Renal cortex interstitium (tissue), 15 donors: Measurements from ENCODE around the gene CLDN12. TPM values are rescaled to one million over a fixed set of nuclear protein-coding genes. Genes with fewer than 3 reads are reported as not detected.

ENCODE experiments used
- DNase-seq, 11 donors: peaks; one replicate each; pipeline ENCODE4 v3.0.0-alpha.2; 2013; ENCODE audit warnings: low read depth in 9 of 11, low spot score in 4 of 11; ENCODE audit errors: extremely low read depth in 1 of 11
- long read RNA-seq, 16 experiments: transcript quantifications; one replicate each; lab custom pipeline, GENCODE V29; 2026
- polyA plus RNA-seq, 3 donors: library from polyadenylated mRNA; unstranded; fragments of 120-200 nt; gene quantifications; one replicate each; pipeline ENCODE4 v1.2.1, GENCODE V29; 2013; ENCODE audit not compliant: insufficient read length in 3 of 3

The CLDN12 gene
- 10 to 100 TPM; 40.4 to 54.3 (median 52.1) TPM for polyA plus RNA-seq
- long read RNA-seq, donor 1, transcript CLDN12-201 (3 exons, 3,565 nt): major isoform, 15 of 18 reads
- long read RNA-seq, donor 1, partial matches to known transcripts: 0 of 18 reads
- long read RNA-seq, donor 1, other reads (novel, unspliced or antisense): 0 of 18 reads
- long read RNA-seq, donor 2, transcript CLDN12-201 (3 exons, 3,565 nt): major isoform, 7 of 10 reads
- long read RNA-seq, donor 2, partial matches to known transcripts: 0 of 10 reads
- long read RNA-seq, donor 2, other reads (novel, unspliced or antisense): 0 of 10 reads
- long read RNA-seq, donor 3, transcript CLDN12-201 (3 exons, 3,565 nt): major isoform, 14 of 44 reads
- long read RNA-seq, donor 3, transcript CLDN12-203 (3 exons, 3,488 nt): minor isoform, 5 of 44 reads
- long read RNA-seq, donor 3, partial matches to known transcripts: 24 of 44 reads
- long read RNA-seq, donor 3, other reads (novel, unspliced or antisense): 0 of 44 reads
- long read RNA-seq, donor 4, transcript CLDN12-201 (3 exons, 3,565 nt): major isoform, 8 of 20 reads
- long read RNA-seq, donor 4, partial matches to known transcripts: 10 of 20 reads
- long read RNA-seq, donor 4, other reads (novel, unspliced or antisense): 0 of 20 reads
- long read RNA-seq, donor 5: 0 reads
- long read RNA-seq, donor 6, transcript CLDN12-201 (3 exons, 3,565 nt): major isoform, 14 of 17 reads
- long read RNA-seq, donor 6, partial matches to known transcripts: 0 of 17 reads
- long read RNA-seq, donor 6, other reads (novel, unspliced or antisense): 0 of 17 reads
- long read RNA-seq, donor 7, transcript CLDN12-201 (3 exons, 3,565 nt): major isoform, 15 of 19 reads
- long read RNA-seq, donor 7, partial matches to known transcripts: 0 of 19 reads
- long read RNA-seq, donor 7, other reads (novel, unspliced or antisense): 0 of 19 reads
- long read RNA-seq, donor 8: 0 reads
- long read RNA-seq, donor 9, transcript CLDN12-201 (3 exons, 3,565 nt): major isoform, 13 of 16 reads
- long read RNA-seq, donor 9, partial matches to known transcripts: 0 of 16 reads
- long read RNA-seq, donor 9, other reads (novel, unspliced or antisense): 0 of 16 reads
- long read RNA-seq, donor 10, transcript CLDN12-201 (3 exons, 3,565 nt): major isoform, 5 of 17 reads
- long read RNA-seq, donor 10, partial matches to known transcripts: 11 of 17 reads
- long read RNA-seq, donor 10, other reads (novel, unspliced or antisense): 0 of 17 reads
- long read RNA-seq, donor 11, transcript CLDN12-201 (3 exons, 3,565 nt): major isoform, 8 of 17 reads
- long read RNA-seq, donor 11, partial matches to known transcripts: 6 of 17 reads
- long read RNA-seq, donor 11, other reads (novel, unspliced or antisense): 0 of 17 reads
- long read RNA-seq, donor 12, partial matches to known transcripts: 12 of 16 reads
- long read RNA-seq, donor 12, other reads (novel, unspliced or antisense): 0 of 16 reads
- long read RNA-seq, donor 13: 0 reads
- long read RNA-seq, donor 14, transcript CLDN12-201 (3 exons, 3,565 nt): major isoform, 8 of 12 reads
- long read RNA-seq, donor 14, partial matches to known transcripts: 0 of 12 reads
- long read RNA-seq, donor 14, other reads (novel, unspliced or antisense): 0 of 12 reads
- long read RNA-seq, donor 15, transcript CLDN12-201 (3 exons, 3,565 nt): major isoform, 5 of 7 reads
- long read RNA-seq, donor 15, partial matches to known transcripts: 0 of 7 reads
- long read RNA-seq, donor 15, other reads (novel, unspliced or antisense): 0 of 7 reads
- long read RNA-seq, donor 16, transcript CLDN12-201 (3 exons, 3,565 nt): major isoform, 36 of 47 reads
- long read RNA-seq, donor 16, transcript CLDN12-212 (2 exons, 674 nt): minor isoform, 7 of 47 reads
- long read RNA-seq, donor 16, partial matches to known transcripts: 0 of 47 reads
- long read RNA-seq, donor 16, other reads (novel, unspliced or antisense): 0 of 47 reads

DNA sequence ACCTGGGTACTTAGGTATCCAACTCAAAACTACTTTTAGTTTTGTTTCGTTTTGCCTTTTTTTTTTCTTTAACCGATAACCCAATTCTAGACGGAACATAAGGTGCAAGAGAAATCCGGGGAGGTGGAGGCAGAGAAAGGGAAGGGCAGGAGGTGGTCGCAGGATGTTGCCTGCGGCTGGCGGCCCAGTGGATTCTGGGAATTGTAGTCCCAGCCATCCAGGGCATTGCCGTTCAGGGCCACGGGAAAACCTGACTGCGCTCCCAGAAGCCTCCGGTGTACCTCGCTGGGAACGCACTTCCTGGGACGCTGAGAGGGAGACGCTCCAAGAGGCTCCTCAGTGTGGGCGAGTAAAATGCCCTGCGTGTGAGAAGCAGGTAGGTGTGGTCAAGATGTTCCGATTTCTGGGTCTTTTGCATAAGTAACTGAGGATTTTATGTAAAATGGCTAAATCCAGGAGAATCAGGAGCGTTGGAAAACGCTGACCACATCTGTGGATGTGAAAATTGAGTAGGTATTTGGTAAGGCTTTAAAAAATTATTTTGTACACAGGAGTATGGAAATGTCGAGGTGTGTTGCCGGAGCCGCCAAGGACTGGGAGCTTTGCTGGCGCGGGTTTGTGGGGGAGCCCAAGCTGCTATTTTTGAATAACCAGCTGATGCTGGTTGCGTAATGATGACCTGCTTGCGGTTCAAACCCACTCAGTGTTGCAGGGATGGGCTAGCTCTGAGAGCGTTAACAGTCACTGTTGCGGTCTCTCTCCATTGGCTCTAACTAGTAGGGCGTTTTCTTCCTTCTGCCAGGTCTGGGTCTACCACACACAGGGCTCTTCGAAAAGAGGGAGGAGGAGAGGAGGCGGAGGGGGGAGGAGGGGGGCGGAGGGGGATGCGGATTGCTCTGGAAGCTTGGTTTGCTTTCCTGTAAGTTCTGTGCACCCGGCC is at the start of gene CLDN12:
TSS of gene CLDN12 (plus strand) at position 288 of the 940 bp plus-strand sequence. CDS start 9,216 bp downstream, outside the sequence.
- peak; percentile 72 to 89 (median 81) for DNase-seq

DNA sequence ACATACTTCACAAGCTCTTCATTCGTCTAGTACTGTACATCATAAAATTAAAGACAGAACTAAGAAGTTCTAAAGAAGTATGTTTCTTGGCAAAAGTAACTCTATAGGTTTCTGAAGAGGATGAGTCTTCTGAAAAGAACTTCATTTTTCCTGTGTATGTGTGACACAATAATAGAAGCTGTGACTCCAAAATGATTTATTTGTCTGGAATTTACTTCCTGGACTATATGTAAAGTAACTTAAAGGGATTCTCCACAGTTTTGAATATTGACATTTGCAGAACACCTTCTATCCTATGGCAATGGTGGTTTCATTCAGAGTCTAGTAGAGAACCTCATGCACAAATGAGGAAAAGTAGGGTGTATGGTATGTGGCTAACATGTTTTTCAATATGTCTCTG is 19.8 kb upstream of the CLDN12 start:
- no peak for DNase-seq

- DNase-seq: no peak
Observed at GRCh38 chr7:90383861-90384260, 19.4 kb upstream of the CLDN12 start.

DNA sequence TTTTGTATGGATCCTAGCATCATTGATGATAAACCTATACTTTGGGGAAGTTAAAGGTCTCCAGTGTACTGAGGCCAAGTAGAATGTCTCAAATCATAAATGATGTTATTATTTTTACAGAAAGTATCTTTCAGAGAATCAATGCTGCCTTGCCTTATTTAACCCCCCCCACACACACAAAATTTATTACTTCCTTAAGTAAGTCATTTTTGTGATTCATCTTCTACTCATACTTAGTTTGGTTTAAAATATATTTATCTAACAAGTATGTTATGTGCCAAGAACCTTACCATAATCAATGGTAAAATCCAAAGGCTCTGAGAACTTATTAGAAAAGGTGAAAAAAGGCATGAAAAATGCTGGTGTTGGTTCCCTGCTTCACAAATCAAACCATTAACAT is 18.8 kb upstream of the CLDN12 start:
- DNase-seq: no peak

GRCh38 chr7:90387470-90388240 is 15.6 kb upstream of the CLDN12 start:
- DNase-seq: no peak

DNA sequence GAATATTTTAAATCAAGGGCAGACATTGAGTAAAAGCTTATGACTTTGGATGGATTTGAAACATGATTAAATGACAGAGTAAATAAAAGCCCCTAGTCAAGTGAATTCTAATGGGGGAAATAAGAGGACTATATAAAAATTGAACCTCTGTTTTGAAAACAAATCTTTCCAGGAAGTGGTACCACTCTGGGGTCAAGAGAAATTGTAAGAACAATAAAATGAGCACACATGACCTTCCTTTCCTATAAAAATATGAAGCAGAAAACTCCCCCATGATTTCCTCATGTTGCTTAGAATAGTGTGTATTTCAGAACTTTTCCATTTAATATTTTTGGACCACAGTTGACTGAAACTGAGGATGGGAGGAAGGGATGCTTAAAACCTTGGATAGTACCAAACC is 12.3 kb upstream of the CLDN12 start:
- no peak for DNase-seq

- DNase-seq: no peak
Observed at GRCh38 chr7:90391488-90391887, 11.8 kb upstream of the CLDN12 start.

GRCh38 chr7:90396420-90396819 is 6.8 kb upstream of the CLDN12 start:
- DNase-seq: no peak

DNA sequence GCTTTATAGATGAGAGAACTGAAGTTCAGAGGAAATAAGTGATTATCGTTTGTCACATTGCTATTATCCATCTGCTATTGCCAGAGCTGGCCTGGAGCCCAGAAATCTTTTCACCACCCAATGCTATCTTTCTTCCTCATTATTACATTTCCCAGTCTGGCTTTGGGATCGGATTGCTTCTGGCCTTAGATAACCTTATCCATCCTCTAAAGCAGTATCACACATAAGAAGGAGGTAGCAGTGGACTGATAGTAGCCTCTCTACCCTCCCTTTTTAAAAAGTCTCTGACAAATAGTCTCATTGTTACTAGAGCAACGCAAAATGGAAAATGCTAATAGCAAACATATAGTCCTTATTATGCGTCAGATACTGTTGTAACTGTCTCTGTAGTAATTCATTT is 1.3 kb upstream of the CLDN12 start:
- DNase-seq: peak in 2 of 11 donors; percentile 9 to 10

DNA sequence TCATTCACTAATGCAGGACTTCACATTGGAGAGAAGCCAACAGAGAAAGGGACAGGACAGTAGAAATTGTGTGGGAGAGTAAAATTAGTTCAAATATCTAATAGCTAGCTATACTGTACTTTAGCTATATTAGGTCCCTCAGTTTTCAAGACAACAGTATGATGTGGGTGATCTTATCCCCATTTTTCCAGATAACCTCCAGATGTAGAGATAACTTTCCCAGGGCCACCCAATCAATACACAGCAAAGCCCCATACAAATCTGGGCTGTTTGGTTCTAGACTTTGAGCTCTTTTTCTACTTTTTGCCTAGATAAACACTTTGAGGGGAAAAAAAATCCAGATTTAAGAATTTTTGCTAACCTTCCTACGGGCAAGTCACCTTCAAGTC is 482 bp upstream of the CLDN12 start:
- no peak for DNase-seq

DNA sequence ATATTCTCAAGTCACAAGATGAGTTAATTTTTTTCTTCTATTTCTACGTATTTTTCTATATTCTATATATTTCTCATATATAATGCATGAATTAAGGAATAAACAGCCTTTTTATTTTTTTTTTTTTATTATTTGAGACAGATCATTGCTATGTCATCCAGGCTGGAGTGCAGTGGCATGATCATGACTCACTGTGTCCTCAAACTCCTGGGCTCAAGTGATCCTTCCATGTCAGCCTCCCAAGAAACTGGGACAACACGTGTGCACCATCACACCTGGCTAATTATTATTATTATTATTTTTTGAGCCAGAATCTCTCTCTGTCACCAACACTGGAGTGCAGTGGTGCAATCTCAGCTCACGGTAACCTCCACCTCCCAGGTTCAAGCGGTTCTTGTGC is 1.5 kb downstream of the CLDN12 start:
- no peak for DNase-seq

- DNase-seq: no peak
Observed at GRCh38 chr7:90407484-90407821, 4.2 kb downstream of the CLDN12 start.

GRCh38 chr7:90408142-90408541 is 4.9 kb downstream of the CLDN12 start:
- DNase-seq: no peak

GRCh38 chr7:90409667-90410066 is 6.4 kb downstream of the CLDN12 start:
- no peak for DNase-seq

DNA sequence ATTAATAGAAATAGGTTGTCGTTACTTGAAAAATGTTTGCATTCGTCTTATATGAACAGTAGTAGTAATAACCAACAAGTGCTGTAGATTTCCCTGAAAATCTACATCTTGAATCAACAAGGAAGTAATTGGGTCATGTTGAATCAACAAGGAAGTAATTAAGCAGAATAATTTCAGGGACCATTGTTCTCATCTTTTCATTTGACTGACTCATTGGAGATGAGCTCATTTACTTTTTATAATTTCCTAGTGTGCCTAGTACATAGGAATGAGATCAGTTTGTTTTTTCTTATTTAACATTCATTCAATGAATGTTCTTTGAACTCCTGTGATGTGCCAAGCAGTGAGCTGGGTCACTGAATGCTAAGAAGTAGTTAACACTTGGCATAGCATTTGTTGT is 8.2 kb downstream of the CLDN12 start:
- DNase-seq: no peak

GRCh38 chr7:90412458-90413184 is 9.4 kb downstream of the CLDN12 start:
- DNase-seq: no peak
